ENCODE data around the gene MAFB.

Gene MAFB

DNA sequence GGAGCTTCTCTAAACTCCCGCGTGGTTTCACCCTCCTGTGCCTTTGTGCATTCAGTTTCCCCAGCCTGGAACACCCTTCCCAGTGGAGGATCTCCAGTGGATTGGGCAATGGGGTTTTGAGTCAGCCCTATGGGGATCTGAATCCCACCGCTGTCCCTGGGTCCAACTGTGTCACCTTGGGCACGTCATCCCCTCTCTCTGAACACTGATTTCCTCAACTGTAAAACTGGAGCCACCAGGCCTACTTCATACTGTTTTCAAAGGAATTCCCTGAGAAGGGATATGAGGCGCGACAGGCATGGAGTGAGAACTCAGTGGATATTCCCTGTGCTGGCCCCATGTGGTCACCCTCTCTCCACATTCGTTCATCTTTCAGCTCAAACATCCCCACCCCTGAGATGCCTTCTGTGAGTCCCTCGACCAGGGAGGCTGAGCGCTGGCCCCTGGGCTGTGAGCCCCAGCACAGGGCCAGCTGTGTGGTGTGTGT lies 25.7 kb downstream of the MAFB start:
- no peaks in the 10 kb centered on the region for H3K9me3 Mint-ChIP-seq
- no peaks in the 10 kb centered on the region for H3K27me3 Mint-ChIP-seq
- H3K4me3 Mint-ChIP-seq = no peak overlapping the region
- no peak for ATAC-seq
- H3K4me1 Mint-ChIP-seq = no peaks in the 10 kb centered on the region
- peak overlapping the region in 1 of 2 donors; percentile 6 for H3K27ac Mint-ChIP-seq
- DNase-seq = no peak

GRCh38 chr20:40659567-40659966 lies 29.5 kb downstream of the MAFB start:
- Mint-ChIP-seq H3K4me3 (no peak overlapping the region), H3K9me3 (no peaks in the 10 kb centered on the region), H3K4me1 (no peaks in the 10 kb centered on the region), H3K27me3 (no peaks in the 10 kb centered on the region), H3K27ac (no peak overlapping the region)
- ATAC-seq (no peak), DNase-seq (no peak)

- ATAC-seq = no peak
- H3K27ac Mint-ChIP-seq = no peak overlapping the region
- peaks cover 5% of the 10 kb centered on the region for H3K27me3 Mint-ChIP-seq
Measured at GRCh38 chr20:40658509-40658908, 30.5 kb downstream of the MAFB start.

GRCh38 chr20:40657526-40657925 lies 31.5 kb downstream of the MAFB start:
- no peaks in the 10 kb centered on the region for H3K4me1 Mint-ChIP-seq
- ATAC-seq = no peak
- DNase-seq = no peak
- H3K4me3 Mint-ChIP-seq = no peak overlapping the region
- no peak overlapping the region for H3K27ac Mint-ChIP-seq
- no peaks in the 10 kb centered on the region for H3K9me3 Mint-ChIP-seq
- peaks cover 8% of the 10 kb centered on the region for H3K27me3 Mint-ChIP-seq

More at GRCh38 chr20:40658509-40658908, 30.5 kb downstream of the MAFB start:
- Mint-ChIP-seq H3K9me3 (no peaks in the 10 kb centered on the region), H3K4me1 (no peaks in the 10 kb centered on the region), H3K4me3 (no peak overlapping the region)
- no peak for DNase-seq

DNA sequence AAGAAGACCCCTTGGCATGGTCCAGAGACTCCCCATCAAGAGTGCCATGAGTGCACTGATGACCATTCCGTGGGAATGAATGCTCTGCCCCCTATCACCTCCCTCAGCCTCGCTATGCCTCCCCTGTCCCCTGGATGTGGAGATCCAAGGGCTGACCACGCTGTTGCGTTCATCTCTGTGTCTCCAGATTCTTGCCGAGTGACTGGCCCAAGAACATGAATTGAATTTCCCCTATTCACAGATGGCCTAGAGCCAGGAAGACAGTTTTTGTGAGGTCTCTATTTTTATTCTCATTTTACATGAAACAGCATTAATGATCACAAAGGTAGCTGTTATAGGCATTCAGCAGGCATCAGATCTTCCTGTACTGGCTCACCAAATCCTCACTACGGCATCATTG lies 33.6 kb downstream of the MAFB start:
- H3K9me3 Mint-ChIP-seq = no peaks in the 10 kb centered on the region
- H3K27ac Mint-ChIP-seq = no peak overlapping the region
- ATAC-seq (no peak), DNase-seq (no peak)
- H3K4me3 Mint-ChIP-seq = no peak overlapping the region
- peaks cover 8% of the 10 kb centered on the region for H3K27me3 Mint-ChIP-seq
- H3K4me1 Mint-ChIP-seq = no peaks in the 10 kb centered on the region

DNA sequence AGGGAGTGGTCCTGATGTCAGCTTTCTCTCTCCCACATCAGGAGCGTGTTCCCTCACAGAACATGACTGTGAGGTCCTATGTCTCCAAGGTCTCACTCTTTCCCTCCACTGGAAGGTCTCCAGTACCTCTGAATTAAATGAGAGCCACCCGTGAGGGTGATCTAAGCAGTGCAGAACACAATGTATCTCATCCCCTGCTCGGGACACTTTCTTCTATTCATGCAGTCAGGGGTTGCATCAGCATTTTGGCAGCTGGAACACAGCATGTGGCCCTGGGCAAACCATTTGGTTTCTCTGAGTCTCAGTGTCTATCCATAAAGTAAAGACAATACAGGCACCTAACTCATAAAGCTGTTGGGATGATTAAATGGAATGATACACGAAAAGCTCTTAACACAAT lies 34.2 kb downstream of the MAFB start:
- H3K4me3 Mint-ChIP-seq = no peak overlapping the region
- H3K27me3 Mint-ChIP-seq = peaks cover 8% of the 10 kb centered on the region
- no peak overlapping the region for H3K27ac Mint-ChIP-seq
- ATAC-seq = no peak
- DNase-seq = no peak
- no peaks in the 10 kb centered on the region for H3K4me1 Mint-ChIP-seq
- no peaks in the 10 kb centered on the region for H3K9me3 Mint-ChIP-seq

GRCh38 chr20:40652441-40652987 lies 36.5 kb downstream of the MAFB start:
- DNase-seq (no peak), ATAC-seq (no peak)
- no peaks in the 10 kb centered on the region for H3K9me3 Mint-ChIP-seq
- H3K4me1 Mint-ChIP-seq = no peaks in the 10 kb centered on the region
- no peak overlapping the region for H3K27ac Mint-ChIP-seq
- H3K4me3 Mint-ChIP-seq = no peak overlapping the region
- peaks cover 16% of the 10 kb centered on the region for H3K27me3 Mint-ChIP-seq

DNA sequence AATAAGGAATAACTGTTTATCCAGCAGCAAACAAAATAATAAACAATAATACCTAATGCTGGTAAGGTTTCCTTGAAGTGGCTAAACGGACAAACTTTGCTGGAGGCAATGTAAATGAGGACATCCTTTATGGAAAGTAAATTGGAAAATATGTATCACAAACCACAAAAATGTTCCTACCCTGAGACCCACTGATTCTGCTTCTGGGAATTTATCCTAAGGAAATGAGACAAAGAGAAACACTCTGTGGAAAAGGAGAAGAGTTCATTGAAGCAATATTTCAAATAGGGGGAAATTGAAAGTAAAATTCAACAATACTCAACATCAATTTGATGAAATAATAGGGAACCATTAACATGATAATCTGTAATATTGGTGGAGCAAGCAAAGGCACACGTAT lies 37.9 kb downstream of the MAFB start:
- ATAC-seq (no peak), DNase-seq (no peak)
- H3K9me3 Mint-ChIP-seq = no peaks in the 10 kb centered on the region
- peaks cover 26% of the 10 kb centered on the region for H3K27me3 Mint-ChIP-seq
- no peaks in the 10 kb centered on the region for H3K4me1 Mint-ChIP-seq
- no peak overlapping the region for H3K4me3 Mint-ChIP-seq
- no peak overlapping the region for H3K27ac Mint-ChIP-seq

GRCh38 chr20:40650707-40651106 lies 38.3 kb downstream of the MAFB start:
- no peaks in the 10 kb centered on the region for H3K9me3 Mint-ChIP-seq
- no peak for DNase-seq
- no peaks in the 10 kb centered on the region for H3K4me1 Mint-ChIP-seq
- H3K27me3 Mint-ChIP-seq = peaks cover 26% of the 10 kb centered on the region
- H3K4me3 Mint-ChIP-seq = no peak overlapping the region
- ATAC-seq = no peak
- no peak overlapping the region for H3K27ac Mint-ChIP-seq

- Mint-ChIP-seq H3K27me3 (peaks cover 20% of the 10 kb centered on the region), H3K9me3 (no peaks in the 10 kb centered on the region), H3K4me1 (no peaks in the 10 kb centered on the region), H3K27ac (peak overlapping the region in 1 of 2 donors; percentile 14), H3K4me3 (no peak overlapping the region)
- DNase-seq (no peak), ATAC-seq (peak; percentile 23)
Measured at GRCh38 chr20:40648210-40649072, 40.6 kb downstream of the MAFB start.

DNA sequence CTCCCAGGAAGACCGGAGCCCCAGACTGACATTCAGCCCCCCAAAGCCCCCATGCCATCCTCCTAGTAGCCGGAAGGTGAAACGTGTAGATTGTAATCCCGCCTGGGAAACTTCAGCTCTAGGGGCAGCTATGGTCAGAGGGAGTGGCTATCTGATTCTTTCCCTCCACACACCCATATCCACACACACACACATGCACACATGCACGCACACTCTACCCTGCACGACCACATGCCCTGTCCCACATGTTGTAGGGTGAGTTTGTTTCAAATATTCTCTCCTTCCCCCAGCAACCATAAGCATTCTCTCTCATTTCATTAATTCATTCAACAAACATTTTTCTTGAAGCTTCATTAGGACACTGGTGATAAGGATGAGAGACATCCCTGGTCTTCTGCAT lies 42.2 kb downstream of the MAFB start:
- no peaks in the 10 kb centered on the region for H3K9me3 Mint-ChIP-seq
- H3K4me1 Mint-ChIP-seq = no peaks in the 10 kb centered on the region
- DNase-seq (no peak), ATAC-seq (no peak)
- H3K27me3 Mint-ChIP-seq = peaks cover 18% of the 10 kb centered on the region
- no peak overlapping the region for H3K27ac Mint-ChIP-seq
- no peak overlapping the region for H3K4me3 Mint-ChIP-seq

GRCh38 chr20:40646361-40646760 lies 42.7 kb downstream of the MAFB start:
- Mint-ChIP-seq H3K27ac (peak overlapping the region in 1 of 2 donors; percentile 56), H3K4me3 (no peak overlapping the region), H3K27me3 (peaks cover 18% of the 10 kb centered on the region), H3K9me3 (no peaks in the 10 kb centered on the region), H3K4me1 (no peaks in the 10 kb centered on the region)
- no peak for DNase-seq
- ATAC-seq = no peak

- Mint-ChIP-seq H3K27ac (no peak overlapping the region), H3K27me3 (peaks cover 18% of the 10 kb centered on the region), H3K9me3 (no peaks in the 10 kb centered on the region), H3K4me1 (no peaks in the 10 kb centered on the region), H3K4me3 (no peak overlapping the region)
- ATAC-seq (no peak), DNase-seq (no peak)
Measured at GRCh38 chr20:40644863-40645262, 44.2 kb downstream of the MAFB start.

DNA sequence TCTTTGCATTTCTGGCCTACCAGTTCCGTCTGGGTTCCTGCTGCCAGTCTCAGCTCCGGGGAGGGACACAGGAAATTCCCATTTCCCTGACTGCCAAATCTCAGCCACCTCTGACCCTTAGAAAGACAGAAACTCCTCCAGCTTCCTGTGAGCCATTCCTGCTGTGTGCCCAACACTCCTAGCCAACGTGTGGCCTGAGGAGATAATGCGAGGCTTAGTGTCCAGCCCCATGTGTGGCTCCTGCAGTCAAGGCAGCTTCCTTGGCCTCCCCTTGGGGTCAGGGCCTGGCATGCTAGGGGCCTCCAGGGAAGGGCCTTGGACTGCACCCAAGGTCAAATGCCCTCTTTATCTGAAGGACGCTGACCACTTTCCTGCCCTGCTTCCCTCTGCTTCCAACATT lies 45.1 kb downstream of the MAFB start:
- ATAC-seq = no peak
- H3K27ac Mint-ChIP-seq = no peak overlapping the region
- H3K4me1 Mint-ChIP-seq = no peaks in the 10 kb centered on the region
- no peak for DNase-seq
- H3K9me3 Mint-ChIP-seq = no peaks in the 10 kb centered on the region
- H3K4me3 Mint-ChIP-seq = no peak overlapping the region
- peaks cover 18% of the 10 kb centered on the region for H3K27me3 Mint-ChIP-seq

DNA sequence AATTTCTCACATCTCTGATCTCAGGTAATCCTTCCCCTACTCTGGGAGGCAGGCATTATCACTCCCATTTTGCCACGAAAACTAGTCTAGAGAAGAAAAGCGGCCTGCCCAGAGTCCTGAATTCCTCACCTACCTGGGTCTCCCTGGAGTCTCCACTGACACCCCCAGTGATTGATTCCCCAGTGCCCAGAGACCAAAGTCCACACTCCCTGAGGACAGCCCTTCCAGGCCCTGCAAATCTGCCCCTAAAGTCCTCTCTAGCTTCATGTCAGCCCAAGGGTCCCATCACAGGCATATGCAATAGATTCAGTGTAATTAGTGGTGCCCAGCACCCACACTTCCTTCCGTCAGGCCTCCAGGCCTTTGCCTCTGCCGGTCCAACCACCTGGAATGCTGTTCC lies 47.2 kb downstream of the MAFB start:
- no peaks in the 10 kb centered on the region for H3K9me3 Mint-ChIP-seq
- no peak overlapping the region for H3K27ac Mint-ChIP-seq
- H3K4me1 Mint-ChIP-seq = no peaks in the 10 kb centered on the region
- no peak overlapping the region for H3K4me3 Mint-ChIP-seq
- no peak for ATAC-seq
- no peak for DNase-seq
- H3K27me3 Mint-ChIP-seq = peaks cover 3% of the 10 kb centered on the region

GRCh38 chr20:40641202-40641601 lies 47.8 kb downstream of the MAFB start:
- H3K9me3 Mint-ChIP-seq = no peaks in the 10 kb centered on the region
- no peaks in the 10 kb centered on the region for H3K27me3 Mint-ChIP-seq
- no peaks in the 10 kb centered on the region for H3K4me1 Mint-ChIP-seq
- H3K4me3 Mint-ChIP-seq = no peak overlapping the region
- ATAC-seq = no peak
- no peak overlapping the region for H3K27ac Mint-ChIP-seq
- no peak for DNase-seq
